Measurements from ENCODE around the gene LSM6.

LSM6 gene

GRCh38 chr4:146158036-146158745 lies 17.3 kb upstream of the LSM6 start:
- Histone ChIP-seq H3K27me3 (ENCODE audit: control insufficient read depth, insufficient read depth, low read length) (no peaks in the 10 kb centered on the region), H3K9me3 (ENCODE audit: control insufficient read depth, insufficient read depth, low read length) (no peaks in the 10 kb centered on the region), H3K4me3 (ENCODE audit: low read depth, low read length) (no peak overlapping the region), H3K27ac (ENCODE audit: low read depth, low read length) (no peak overlapping the region), H3K36me3 (ENCODE audit: control insufficient read depth, insufficient read depth, low read length) (no peaks in the 10 kb centered on the region), H3K4me1 (ENCODE audit: control insufficient read depth, insufficient read depth, low read length) (peaks cover 16% of the 10 kb centered on the region), H3K9ac (ENCODE audit: low read depth, low read length) (no peak overlapping the region)

GRCh38 chr4:146159384-146160058 lies 16.0 kb upstream of the LSM6 start:
- no peak overlapping the region for H3K9ac ChIP-seq (ENCODE audit: low read depth, low read length)
- no peaks in the 10 kb centered on the region for H3K36me3 ChIP-seq (ENCODE audit: control insufficient read depth, insufficient read depth, low read length)
- H3K4me3 ChIP-seq (ENCODE audit: low read depth, low read length): no peak overlapping the region
- H3K4me1 ChIP-seq (ENCODE audit: control insufficient read depth, insufficient read depth, low read length): peaks cover 5% of the 10 kb centered on the region; the same call in 1 of the 2 replicates
- no peak overlapping the region for H3K27ac ChIP-seq (ENCODE audit: low read depth, low read length)
- H3K9me3 ChIP-seq (ENCODE audit: control insufficient read depth, insufficient read depth, low read length): no peaks in the 10 kb centered on the region
- H3K27me3 ChIP-seq (ENCODE audit: control insufficient read depth, insufficient read depth, low read length): no peaks in the 10 kb centered on the region

GRCh38 chr4:146161243-146161642 lies 14.3 kb upstream of the LSM6 start:
- H3K36me3 ChIP-seq (ENCODE audit: control insufficient read depth, insufficient read depth, low read length): no peaks in the 10 kb centered on the region
- no peak overlapping the region for H3K27ac ChIP-seq (ENCODE audit: low read depth, low read length)
- H3K9me3 ChIP-seq (ENCODE audit: control insufficient read depth, insufficient read depth, low read length): no peaks in the 10 kb centered on the region
- H3K9ac ChIP-seq (ENCODE audit: low read depth, low read length): no peak overlapping the region
- no peaks in the 10 kb centered on the region for H3K27me3 ChIP-seq (ENCODE audit: control insufficient read depth, insufficient read depth, low read length)
- no peaks in the 10 kb centered on the region for H3K4me1 ChIP-seq (ENCODE audit: control insufficient read depth, insufficient read depth, low read length)
- H3K4me3 ChIP-seq (ENCODE audit: low read depth, low read length): no peak overlapping the region

- no peak overlapping the region for H3K9ac ChIP-seq (ENCODE audit: low read depth, low read length)
- H3K4me1 ChIP-seq (ENCODE audit: control insufficient read depth, insufficient read depth, low read length): no peaks in the 10 kb centered on the region
- no peaks in the 10 kb centered on the region for H3K36me3 ChIP-seq (ENCODE audit: control insufficient read depth, insufficient read depth, low read length)
- no peaks in the 10 kb centered on the region for H3K9me3 ChIP-seq (ENCODE audit: control insufficient read depth, insufficient read depth, low read length)
- no peaks in the 10 kb centered on the region for H3K27me3 ChIP-seq (ENCODE audit: control insufficient read depth, insufficient read depth, low read length)
- H3K27ac ChIP-seq (ENCODE audit: low read depth, low read length): no peak overlapping the region
- no peak overlapping the region for H3K4me3 ChIP-seq (ENCODE audit: low read depth, low read length)
Measured at GRCh38 chr4:146165221-146165620, 10.3 kb upstream of the LSM6 start.

GRCh38 chr4:146165840-146166239 lies 9.7 kb upstream of the LSM6 start:
- no peaks in the 10 kb centered on the region for H3K27me3 ChIP-seq (ENCODE audit: control insufficient read depth, insufficient read depth, low read length)
- H3K27ac ChIP-seq (ENCODE audit: low read depth, low read length): no peak overlapping the region
- H3K4me3 ChIP-seq (ENCODE audit: low read depth, low read length): no peak overlapping the region
- H3K9me3 ChIP-seq (ENCODE audit: control insufficient read depth, insufficient read depth, low read length): no peaks in the 10 kb centered on the region
- H3K4me1 ChIP-seq (ENCODE audit: control insufficient read depth, insufficient read depth, low read length): no peaks in the 10 kb centered on the region
- no peak overlapping the region for H3K9ac ChIP-seq (ENCODE audit: low read depth, low read length)
- no peaks in the 10 kb centered on the region for H3K36me3 ChIP-seq (ENCODE audit: control insufficient read depth, insufficient read depth, low read length)

GRCh38 chr4:146170149-146170548 lies 5.4 kb upstream of the LSM6 start:
- no peak overlapping the region for H3K4me3 ChIP-seq (ENCODE audit: low read depth, low read length)
- no peaks in the 10 kb centered on the region for H3K4me1 ChIP-seq (ENCODE audit: control insufficient read depth, insufficient read depth, low read length)
- H3K9ac ChIP-seq (ENCODE audit: low read depth, low read length): no peak overlapping the region
- no peaks in the 10 kb centered on the region for H3K9me3 ChIP-seq (ENCODE audit: control insufficient read depth, insufficient read depth, low read length)
- no peaks in the 10 kb centered on the region for H3K36me3 ChIP-seq (ENCODE audit: control insufficient read depth, insufficient read depth, low read length)
- H3K27me3 ChIP-seq (ENCODE audit: control insufficient read depth, insufficient read depth, low read length): no peaks in the 10 kb centered on the region
- H3K27ac ChIP-seq (ENCODE audit: low read depth, low read length): no peak overlapping the region

- Histone ChIP-seq H3K9ac (ENCODE audit: low read depth, low read length) (no peak overlapping the region), H3K27me3 (ENCODE audit: control insufficient read depth, insufficient read depth, low read length) (no peaks in the 10 kb centered on the region), H3K4me3 (ENCODE audit: low read depth, low read length) (peak overlapping the region; percentile 75), H3K9me3 (ENCODE audit: control insufficient read depth, insufficient read depth, low read length) (no peaks in the 10 kb centered on the region), H3K27ac (ENCODE audit: low read depth, low read length) (no peak overlapping the region), H3K4me1 (ENCODE audit: control insufficient read depth, insufficient read depth, low read length) (peaks cover 27% of the 10 kb centered on the region), H3K36me3 (ENCODE audit: control insufficient read depth, insufficient read depth, low read length) (peaks cover 7% of the 10 kb centered on the region; the same call in 1 of the 2 replicates)
Measured at GRCh38 chr4:146176891-146177290, 1.4 kb downstream of the LSM6 start.

GRCh38 chr4:146178126-146178525 lies 2.6 kb downstream of the LSM6 start:
- Histone ChIP-seq H3K4me3 (ENCODE audit: low read depth, low read length) (no peak overlapping the region), H3K27me3 (ENCODE audit: control insufficient read depth, insufficient read depth, low read length) (no peaks in the 10 kb centered on the region), H3K4me1 (ENCODE audit: control insufficient read depth, insufficient read depth, low read length) (peaks cover 30% of the 10 kb centered on the region), H3K9ac (ENCODE audit: low read depth, low read length) (no peak overlapping the region), H3K36me3 (ENCODE audit: control insufficient read depth, insufficient read depth, low read length) (peaks cover 10% of the 10 kb centered on the region), H3K9me3 (ENCODE audit: control insufficient read depth, insufficient read depth, low read length) (no peaks in the 10 kb centered on the region), H3K27ac (ENCODE audit: low read depth, low read length) (no peak overlapping the region)

- no peak overlapping the region; the same call in 1 of the 2 replicates for H3K4me3 ChIP-seq (ENCODE audit: low read depth, low read length)
- peaks cover 25% of the 10 kb centered on the region for H3K36me3 ChIP-seq (ENCODE audit: control insufficient read depth, insufficient read depth, low read length)
- no peaks in the 10 kb centered on the region for H3K27me3 ChIP-seq (ENCODE audit: control insufficient read depth, insufficient read depth, low read length)
- peaks cover 30% of the 10 kb centered on the region for H3K4me1 ChIP-seq (ENCODE audit: control insufficient read depth, insufficient read depth, low read length)
- H3K27ac ChIP-seq (ENCODE audit: low read depth, low read length): peak overlapping the region; percentile 67
- H3K9me3 ChIP-seq (ENCODE audit: control insufficient read depth, insufficient read depth, low read length): no peaks in the 10 kb centered on the region
- no peak overlapping the region for H3K9ac ChIP-seq (ENCODE audit: low read depth, low read length)
Measured at GRCh38 chr4:146179784-146180370, 4.4 kb downstream of the LSM6 start.

- Histone ChIP-seq H3K9ac (ENCODE audit: low read depth, low read length) (no peak overlapping the region), H3K4me3 (ENCODE audit: low read depth, low read length) (no peak overlapping the region), H3K36me3 (ENCODE audit: control insufficient read depth, insufficient read depth, low read length) (peaks cover 47% of the 10 kb centered on the region), H3K27me3 (ENCODE audit: control insufficient read depth, insufficient read depth, low read length) (no peaks in the 10 kb centered on the region), H3K27ac (ENCODE audit: low read depth, low read length) (no peak overlapping the region), H3K9me3 (ENCODE audit: control insufficient read depth, insufficient read depth, low read length) (no peaks in the 10 kb centered on the region), H3K4me1 (ENCODE audit: control insufficient read depth, insufficient read depth, low read length) (peaks cover 18% of the 10 kb centered on the region)
Measured at GRCh38 chr4:146182443-146182842, 6.9 kb downstream of the LSM6 start.

GRCh38 chr4:146183209-146183608 lies 7.7 kb downstream of the LSM6 start:
- Histone ChIP-seq H3K9me3 (ENCODE audit: control insufficient read depth, insufficient read depth, low read length) (no peaks in the 10 kb centered on the region), H3K36me3 (ENCODE audit: control insufficient read depth, insufficient read depth, low read length) (peaks cover 53% of the 10 kb centered on the region), H3K4me1 (ENCODE audit: control insufficient read depth, insufficient read depth, low read length) (peaks cover 18% of the 10 kb centered on the region), H3K9ac (ENCODE audit: low read depth, low read length) (no peak overlapping the region), H3K4me3 (ENCODE audit: low read depth, low read length) (no peak overlapping the region), H3K27me3 (ENCODE audit: control insufficient read depth, insufficient read depth, low read length) (no peaks in the 10 kb centered on the region), H3K27ac (ENCODE audit: low read depth, low read length) (no peak overlapping the region)

Data from HUES48 (cell line).